HepG2 (cell line): ENCODE results near the gene SSR2. TPM values are rescaled to one million over a fixed set of nuclear protein-coding genes. Genes with fewer than 3 reads are reported as not detected.

Experiments
- ATAC-seq: fragments of 200-7000 bp; cut with Tn5 transposase; 3 replicates; pipeline ENCODE4 v1.9.1; 2020; ENCODE audit warnings: mild to moderate bottlenecking, moderate library complexity
- BruUV-seq: library from RNA; stranded (reverse); fragments of 400-500 nt; replicated peaks from 2 replicates; lab custom pipeline; 2021; lab: Mats Ljungman, UMichigan
- CTCF ChIA-PET: fragments of 300-600 bp; formaldehyde crosslinking; extraction: SDS; loops from one replicate; lab custom pipeline; 2021; ENCODE audit warnings: low total read pairs, inconsistent platforms, low intra/inter-chr PET ratio; lab: Yijun Ruan, JAX
- POLR2A ChIA-PET: fragments of 350-600 bp; sonication (Branson Sonifier 250); formaldehyde crosslinking; loops from one replicate; lab custom pipeline; 2020; ENCODE audit warnings: antibody characterized with exemption, inconsistent platforms; lab: Yijun Ruan, JAX
- DNase-seq: peaks from one replicate; pipeline ENCODE4 v3.0.0-alpha.2; 2015; ENCODE audit warnings: low spot score
- FAIRE-seq: peaks from 3 replicates; lab custom pipeline; 2011; peaks lifted over from hg19 to GRCh38; lab: Jason Lieb, UNC
- H2AFZ ChIP-seq: one replicate; pipeline ENCODE4 v1.6.1; 2011; ENCODE audit warnings: low read length, inconsistent platforms
- H3K27ac ChIP-seq: fragments of 300-600 bp; 3 replicates; pipeline ENCODE4 v1.8.0; 2011; ENCODE audit warnings: mixed run types, mild to moderate bottlenecking, mixed read lengths, low read length, inconsistent platforms; ENCODE audit not compliant: insufficient read depth; ENCODE audit errors: extremely low read length
- H3K27me3 ChIP-seq, 2 experiments: fragments of 200-600 bp in 1 of 2; 2 replicates in 1 of 2; 3 replicates in 1 of 2; pipeline versions ENCODE4 v1.6.0 to v1.8.0; 2011; ENCODE audit warnings: low read length in 2 of 2, mild to moderate bottlenecking in 2 of 2, moderate library complexity in 2 of 2, inconsistent platforms in 1 of 2; ENCODE audit not compliant: insufficient read depth in 2 of 2, control insufficient read depth in 1 of 2
- H3K36me3 ChIP-seq, 2 experiments: fragments of 200-600 bp in 1 of 2; replicated peaks in 1 of 2; 2 replicates in 1 of 2; 3 replicates in 1 of 2; pipeline versions ENCODE4 v1.5.1 to v1.8.0; 2011; ENCODE audit warnings: low read length in 2 of 2, inconsistent platforms in 1 of 2; ENCODE audit not compliant: insufficient read depth in 2 of 2, control insufficient read depth in 1 of 2
- H3K4me1 ChIP-seq: 2 replicates; pipeline ENCODE4 v1.5.1; 2012; ENCODE audit warnings: low read length, inconsistent platforms; ENCODE audit not compliant: insufficient read depth
- H3K4me2 ChIP-seq: 2 replicates; pipeline ENCODE4 v1.6.0; 2011; ENCODE audit warnings: low read depth, low read length, inconsistent platforms
- H3K4me3 ChIP-seq, 3 experiments: fragments of 200-600 bp in 1 of 3; sonication (generic), shearing (Covaris generic) in 1 of 3; replicated peaks in 1 of 3; 2 replicates each; pipeline ENCODE4 v1.5.1; 2011 to 2016; ENCODE audit warnings: low read length in 3 of 3, inconsistent platforms in 2 of 3, low read depth in 2 of 3, mild to moderate bottlenecking in 2 of 3, control low read depth in 1 of 3, mixed read lengths in 1 of 3; ENCODE audit not compliant: insufficient read depth in 1 of 3
- H3K79me2 ChIP-seq: one replicate; pipeline ENCODE4 v1.6.1; 2011; ENCODE audit warnings: low read length, inconsistent platforms; ENCODE audit not compliant: insufficient read depth
- H3K9ac ChIP-seq: 2 replicates; pipeline ENCODE4 v1.6.0; 2011; ENCODE audit warnings: mild to moderate bottlenecking, low read depth, low read length, inconsistent platforms; ENCODE audit not compliant: insufficient read depth
- H3K9me3 ChIP-seq: 2 replicates; pipeline ENCODE4 v1.5.1; 2012; ENCODE audit warnings: mild to moderate bottlenecking, low read length
- H4K20me1 ChIP-seq: 2 replicates; pipeline ENCODE4 v1.6.0; 2011; ENCODE audit warnings: inconsistent platforms, mild to moderate bottlenecking, low read length, moderate library complexity; ENCODE audit not compliant: insufficient read depth
- CHCHD3 ChIP-seq: sonication (generic); formaldehyde crosslinking; IDR thresholded peaks from 2 replicates; pipeline ENCODE4 v1.8.0; 2022; ENCODE audit warnings: mild to moderate bottlenecking, missing genetic modification reagents, moderate library complexity
- DMAP1 ChIP-seq: IDR thresholded peaks from 2 replicates; pipeline ENCODE4 v1.6.1; 2016
- MTF2 ChIP-seq: sonication (generic); formaldehyde crosslinking; IDR thresholded peaks from 2 replicates; pipeline ENCODE4 v1.5.0; 2020; ENCODE audit warnings: missing genetic modification reagents, borderline replicate concordance
- NR2F2 ChIP-seq: IDR thresholded peaks from 2 replicates; pipeline ENCODE4 v1.6.1; 2012; ENCODE audit warnings: low read depth, inconsistent platforms, borderline replicate concordance
- POGZ ChIP-seq: sonication (generic); formaldehyde crosslinking; IDR thresholded peaks from 2 replicates; pipeline ENCODE4 v1.4.0; 2020; ENCODE audit warnings: mild to moderate bottlenecking, missing genetic modification reagents
- RBAK ChIP-seq: sonication (generic); formaldehyde crosslinking; IDR thresholded peaks from 2 replicates; pipeline ENCODE4 v1.5.1; 2020; ENCODE audit warnings: mild to moderate bottlenecking, missing genetic modification reagents
- RCOR2 ChIP-seq: IDR thresholded peaks from 2 replicates; pipeline ENCODE4 v1.6.1; 2016; ENCODE audit warnings: missing biosample characterization, missing genetic modification reagents
- TBX2 ChIP-seq: sonication (generic); formaldehyde crosslinking; IDR thresholded peaks from 2 replicates; pipeline ENCODE4 v1.5.0; 2020; ENCODE audit warnings: missing genetic modification reagents, mild to moderate bottlenecking, borderline replicate concordance
- ZGPAT ChIP-seq: IDR thresholded peaks from 2 replicates; pipeline ENCODE4 v1.6.1; 2016; ENCODE audit warnings: mild to moderate bottlenecking
- ZNF230 ChIP-seq: sonication (generic); formaldehyde crosslinking; IDR thresholded peaks from 2 replicates; pipeline ENCODE4 v1.4.0; 2020; ENCODE audit warnings: mild to moderate bottlenecking, missing genetic modification reagents
- ZNF260 ChIP-seq: sonication (generic); formaldehyde crosslinking; IDR thresholded peaks from 2 replicates; pipeline ENCODE4 v1.4.0; 2020; ENCODE audit warnings: missing genetic modification reagents, low read depth, mild to moderate bottlenecking, borderline replicate concordance
- ZNF503 ChIP-seq: sonication (generic); formaldehyde crosslinking; IDR thresholded peaks from 2 replicates; pipeline ENCODE4 v1.4.0; 2020; ENCODE audit warnings: missing genetic modification reagents
- ZNF576 ChIP-seq: sonication (generic); formaldehyde crosslinking; IDR thresholded peaks from 2 replicates; pipeline ENCODE4 v1.4.0; 2020; ENCODE audit warnings: mild to moderate bottlenecking, missing genetic modification reagents
- ZNF776 ChIP-seq: sonication (generic); formaldehyde crosslinking; IDR thresholded peaks from 2 replicates; pipeline ENCODE4 v1.4.0; 2020; ENCODE audit warnings: mild to moderate bottlenecking, missing genetic modification reagents
- WGBS: methylation state at CpG from one replicate; pipeline ENCODE4 v1.1.6; 2017; ENCODE audit warnings: low lambda C conversion rate; 5-methylcytosine and 5-hydroxymethylcytosine counted together
- in situ Hi-C: cut with HindIII; loops from 2 replicates; pipeline ENCODE4 v1.10.0; 2017; ENCODE audit warnings: low pct_unique_long_range_greater_than_20kb; ENCODE audit not compliant: extremely low pct_ligation_motif_present
- intact Hi-C: fragments of 100-400 bp; cut with micrococcal nuclease; formaldehyde crosslinking; loops from one replicate; pipeline ENCODE4 v1.10.0; 2022; ENCODE audit not compliant: unreplicated experiment
- polyA plus RNA-seq, 8 experiments: library from polyadenylated mRNA; depleted of rRNA in 3 of 8; stranded (reverse) in 7 of 8; unstranded in 1 of 8; fragments of >200 nt; fragmentation: Illumina TruSeq in 4 of 8; extraction: Trizol in 4 of 8; gene quantifications; 2 replicates each; pipeline versions ENCODE4 v1.2.1 to v1.2.3, GENCODE V29; 2011 to 2016; ENCODE audit warnings: low read depth in 4 of 8, missing spikeins in 1 of 8, mixed read lengths in 1 of 8; ENCODE audit not compliant: insufficient read depth in 1 of 8
- total RNA-seq, 5 experiments: library from RNA; depleted of rRNA; stranded (reverse); fragments of >200 nt; fragmentation: Illumina TruSeq; extraction: Trizol; gene quantifications; 2 replicates each; pipeline ENCODE4 v1.2.3, GENCODE V29; 2016; ENCODE audit warnings: low read depth in 1 of 5

The SSR2 gene
- total and polyA plus RNA-seq, 2 of the 13 experiments (the other 11 are each of a cell fraction or from before 2014, with no cell fraction given), result 284 to 461 TPM

GRCh38 chr1:156021954-156022353, 1.2 kb upstream of the SSR2 start:
- 55% methylated on average over 2 of the region's 2 CpGs for WGBS
- Histone ChIP-seq H3K79me2 (peaks cover 19% of the 10 kb centered on the region), H4K20me1 (0 out of 2 replicates have a peak, but pooled peaks cover 2% of the 10 kb centered on the region), H3K4me2 (no peak overlapping the region), H2AFZ (no peak overlapping the region), H3K27ac (no peak overlapping the region), H3K9ac (no peak overlapping the region), H3K27me3 (no peaks in the 10 kb centered on the region; a peak in 1 of 5 replicates), H3K9me3 (no peaks in the 10 kb centered on the region), H3K36me3 (peaks cover 1 to 6% of the 10 kb centered on the region in 2 experiments; a peak in 3 of 5 replicates), H3K4me3 (no peak overlapping the region), H3K4me1 (peaks cover 40% of the 10 kb centered on the region)
- no TSS peak for BruUV-seq
- TF ChIP-seq RCOR2 (CRISPR knock-in tag) (0 out of 2 replicates have a peak, but pooled peaks have one; percentile 26), ZNF260 (no peak)
- no peak for ATAC-seq
- DNase-seq, result no peak
- in situ Hi-C loops, result no loop called here
- FAIRE-seq, result no peak
- CTCF ChIA-PET, result no interaction called here
- POLR2A ChIA-PET, result no interaction called here
- intact Hi-C loops, result loop anchor here (2.0 kb wide), 1 partner anchor 45 kb away; no protein-coding TSS in a partner anchor

GRCh38 chr1:156021093-156021428, 310 bp upstream of the SSR2 start:
- H3K9ac ChIP-seq, result peak overlapping the region; percentile 82; the same call in 1 of the 2 replicates
- H2AFZ ChIP-seq, result peak overlapping the region; percentile 89
- FAIRE-seq, result no peak
- 0% methylated on average over 4 of the region's 4 CpGs for WGBS
- intact Hi-C loops (loop anchor here (2.0 kb wide), 1 partner anchor 46 kb away; no protein-coding TSS in a partner anchor), in situ Hi-C loops (no loop called here)
- no TSS peak for BruUV-seq
- H3K4me3 ChIP-seq, result peak overlapping the region; percentile 92; a peak in 5 of 6 replicates
- ATAC-seq, result no peak
- H3K9me3 ChIP-seq, result no peaks in the 10 kb centered on the region
- H3K4me1 ChIP-seq, result peaks cover 39% of the 10 kb centered on the region
- H3K27me3 ChIP-seq, result no peaks in the 10 kb centered on the region; a peak in 1 of 5 replicates
- 0 out of 2 replicates have a peak, but pooled peaks cover 2% of the 10 kb centered on the region for H4K20me1 ChIP-seq
- 0 out of 2 replicates have a peak, but pooled peaks have one; percentile 21 for TF ChIP-seq NR2F2
- no peak for TF ChIP-seq ZNF503 (CRISPR knock-in tag)
- 0 out of 2 replicates have a peak, but pooled peaks have one; percentile 40 for TF ChIP-seq MTF2 (CRISPR knock-in tag)
- no peak for TF ChIP-seq TBX2 (CRISPR knock-in tag)
- no peak for TF ChIP-seq ZNF576
- no peak for TF ChIP-seq RBAK
- 0 out of 2 replicates have a peak, but pooled peaks have one; percentile 2 for TF ChIP-seq CHCHD3
- TF ChIP-seq DMAP1 (CRISPR knock-in tag), result no peak
- TF ChIP-seq ZNF776, result no peak
- TF ChIP-seq ZGPAT (CRISPR knock-in tag), result 0 out of 2 replicates have a peak, but pooled peaks have one; percentile 3
- no peak for TF ChIP-seq POGZ (CRISPR knock-in tag)
- TF ChIP-seq ZNF230 (CRISPR knock-in tag), result no peak
- peaks cover 19% of the 10 kb centered on the region for H3K79me2 ChIP-seq
- peaks cover 1 to 9% of the 10 kb centered on the region in 2 experiments; a peak in 3 of 5 replicates for H3K36me3 ChIP-seq
- H3K4me2 ChIP-seq, result peak overlapping the region; percentile 92
- CTCF ChIA-PET, result interaction anchor here (0.5 kb wide), 1 partner anchor 9 kb away, joined by 3 read pairs; no protein-coding TSS in a partner anchor
- H3K27ac ChIP-seq, result no peak overlapping the region
- POLR2A ChIA-PET, result interaction anchor here (0.7 to 0.8 kb wide), 2 partner anchors 20 to 89 kb away, joined by 3 read pairs; no protein-coding TSS in a partner anchor
- DNase-seq, result no peak
